SH-SY5Y (cell line): ENCODE results near the gene FREY1.

Experiments used
- GATA2 ChIP-seq: IDR thresholded peaks from 2 replicates; pipeline ENCODE4 v1.6.1; 2011; ENCODE audit warnings: mild to moderate bottlenecking, low read depth, low read length
- GATA3 ChIP-seq: IDR thresholded peaks from 2 replicates; pipeline ENCODE4 v1.6.1; 2011; ENCODE audit warnings: low read depth, mild to moderate bottlenecking, low read length, moderate library complexity

Gene FREY1

DNA sequence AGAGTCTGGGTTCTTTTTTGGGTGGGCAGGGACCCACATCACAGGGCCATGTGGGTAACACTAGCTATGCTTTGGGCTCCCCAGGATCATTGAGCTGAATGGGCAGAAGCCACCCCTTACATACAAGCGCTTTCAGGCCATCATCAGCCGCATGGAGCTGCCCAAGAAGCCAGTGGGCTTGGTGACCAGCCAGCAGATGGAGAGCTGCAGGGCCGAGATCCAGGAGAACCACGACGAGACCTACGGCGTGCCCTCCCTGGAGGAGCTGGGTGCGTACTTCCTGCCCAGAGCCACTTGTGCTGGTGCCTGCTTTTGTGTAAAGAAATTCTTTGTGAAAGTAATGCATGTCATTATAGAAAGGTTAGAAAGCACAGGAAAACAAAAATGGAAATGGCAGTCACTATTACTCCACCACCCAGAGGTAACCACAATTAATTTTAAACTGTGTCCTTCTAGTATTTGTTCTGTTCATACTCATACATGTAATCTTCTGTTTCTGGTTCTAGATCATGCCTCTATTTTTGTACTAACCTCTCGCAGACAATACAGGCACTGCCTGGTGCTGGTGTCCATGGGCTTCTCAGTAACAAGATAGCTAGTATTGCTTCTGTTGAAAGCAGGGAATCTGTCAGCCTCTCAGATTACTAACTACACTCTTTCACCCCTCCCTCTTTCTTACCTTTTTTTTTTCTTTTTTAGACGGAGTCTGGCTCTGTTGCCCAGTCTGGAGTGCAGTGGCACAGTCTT lies 46.1 kb downstream of the FREY1 start:
- TF ChIP-seq GATA3 (no peak), GATA2 (no peak)

DNA sequence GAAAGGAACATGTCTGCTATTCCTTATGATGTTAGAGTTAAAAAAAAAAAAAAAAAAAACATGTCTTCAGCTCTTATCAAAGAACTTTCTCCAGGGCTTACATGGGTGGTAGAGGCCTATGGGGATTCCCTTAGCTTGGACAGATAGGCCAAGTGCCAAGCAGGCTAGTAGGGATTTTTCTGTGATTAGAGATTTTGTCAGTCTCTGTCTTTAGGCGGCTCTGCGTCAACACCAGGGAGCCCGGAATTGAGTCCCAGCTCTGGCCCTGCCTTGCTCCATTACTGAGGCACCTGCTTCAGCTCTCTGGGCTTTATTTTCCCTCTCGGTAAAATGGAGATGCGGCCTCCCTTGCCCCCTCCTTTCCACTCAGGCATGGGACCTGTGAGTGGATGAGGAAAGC lies 46.7 kb downstream of the FREY1 start:
- TF ChIP-seq GATA3 (no peak), GATA2 (no peak)

DNA sequence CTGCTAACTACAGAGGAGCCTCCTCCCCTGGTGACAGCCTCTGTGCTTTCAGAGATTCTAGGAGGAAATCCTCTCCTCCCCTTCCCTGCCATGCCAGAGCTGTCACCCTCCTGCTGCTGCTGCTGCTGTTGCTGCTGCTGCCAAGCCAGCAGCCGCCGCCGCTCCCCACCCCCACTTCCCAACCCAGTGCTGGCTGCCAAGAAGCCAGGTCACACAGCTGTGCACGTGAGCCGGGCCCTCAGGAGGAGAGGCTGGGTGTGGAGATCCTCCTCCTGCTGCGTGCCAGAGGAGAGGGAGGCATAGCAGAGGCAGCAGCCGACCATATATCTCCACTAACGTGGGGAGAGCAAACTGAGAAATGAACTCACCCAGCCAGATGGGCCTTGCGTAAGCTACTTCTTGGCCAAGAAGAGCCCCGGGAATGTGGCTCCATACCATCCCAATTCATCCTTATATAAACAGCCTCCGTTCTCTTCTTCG lies 47.4 kb downstream of the FREY1 start:
- TF ChIP-seq GATA3 (no peak), GATA2 (no peak)

DNA sequence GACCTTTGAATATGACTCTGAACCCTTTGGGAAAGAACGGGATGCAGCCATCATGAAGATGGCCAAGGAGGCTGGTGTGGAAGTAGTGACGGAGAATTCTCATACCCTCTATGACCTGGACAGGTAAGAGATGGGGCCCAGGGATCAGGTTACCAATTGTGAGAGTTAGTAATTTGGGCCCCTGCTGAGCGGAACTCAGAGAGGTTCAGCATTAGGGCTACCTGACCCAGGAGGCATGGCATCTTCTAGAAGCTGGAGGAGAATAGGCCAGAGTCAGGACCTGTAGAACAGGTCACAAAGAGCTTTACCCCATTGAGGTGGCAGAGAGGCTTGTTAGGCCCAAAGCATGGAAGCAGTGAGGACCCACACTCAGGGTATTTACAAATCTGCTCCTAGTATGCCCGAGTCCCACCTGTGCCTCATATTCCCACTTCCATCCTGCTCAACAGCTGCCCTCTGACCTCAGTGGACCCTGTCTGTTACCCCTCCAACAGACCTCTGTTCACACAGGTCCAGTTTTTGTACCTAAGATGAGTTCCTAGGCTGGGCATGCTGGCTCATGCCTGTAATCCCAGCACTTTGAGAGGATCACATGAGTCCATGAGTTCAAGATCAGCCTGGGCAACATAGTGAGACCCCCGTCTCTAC lies 48.2 kb downstream of the FREY1 start:
- TF ChIP-seq GATA2: no peak
- TF ChIP-seq GATA3: no peak

DNA sequence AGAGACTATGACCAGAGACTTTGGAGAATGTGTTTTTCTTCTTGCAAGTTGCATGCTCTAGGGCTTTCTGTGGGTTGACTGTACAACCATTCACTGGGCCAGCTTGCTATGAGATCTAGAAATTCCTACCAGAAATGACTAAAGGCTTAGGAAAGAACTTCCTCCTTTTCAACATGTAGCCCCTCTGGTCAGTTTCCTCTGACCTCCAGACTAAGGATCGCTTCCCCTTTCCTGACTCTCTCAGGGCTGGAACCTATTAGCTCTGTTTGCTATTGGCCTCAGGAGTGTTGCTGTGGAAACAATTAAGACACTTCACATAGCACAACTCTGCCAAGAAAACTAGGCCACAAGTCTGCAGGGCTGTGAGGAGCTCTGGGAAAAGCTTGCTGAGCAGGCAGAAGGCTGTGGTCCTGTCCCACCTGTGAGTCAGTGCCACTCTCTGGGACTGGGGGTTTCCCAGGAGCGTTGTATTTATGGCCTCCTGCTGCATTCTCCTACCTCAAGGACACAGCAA lies 49.1 kb downstream of the FREY1 start:
- TF ChIP-seq GATA3 (no peak), GATA2 (no peak)
